GM18951 (cell line): Measurements from ENCODE around the gene ATP6V1B1.

Experiments used
- POLR2A ChIP-seq: IDR thresholded peaks from 4 replicates; pipeline ENCODE4 v1.6.1; 2011; ENCODE audit warnings: mild to moderate bottlenecking; ENCODE audit not compliant: insufficient read length, insufficient read depth; ENCODE audit errors: extremely low read depth
- in situ Hi-C: fragments of 300-500 bp; cut with MboI; formaldehyde crosslinking; loops from one replicate; pipeline ENCODE4 v1.12.0; 2022; ENCODE audit warnings: low sequenced_read_pairs, mixed read lengths, inconsistent platforms; ENCODE audit not compliant: unreplicated experiment

ATP6V1B1 gene

GRCh38 chr2:70964133-70964532 is 28.4 kb downstream of the ATP6V1B1 start:
- no peak for TF ChIP-seq POLR2A
- in situ Hi-C loops = loop anchor here (25.0 kb wide), 1 partner anchor 652 kb away; the partner anchor contains the start of gene FAM136A

GRCh38 chr2:70964596-70965386 is 29.1 kb downstream of the ATP6V1B1 start:
- in situ Hi-C loops = loop anchor here (25.0 kb wide), 1 partner anchor 652 kb away; the partner anchor contains the start of gene FAM136A
- TF ChIP-seq POLR2A = no peak

GRCh38 chr2:70965506-70965905 is 29.8 kb downstream of the ATP6V1B1 start:
- in situ Hi-C loops = loop anchor here (25.0 kb wide), 1 partner anchor 653 kb away; the partner anchor contains the start of gene FAM136A
- TF ChIP-seq POLR2A = no peak

- in situ Hi-C loops = loop anchor here (25.0 kb wide), 1 partner anchor 654 kb away; the partner anchor contains the start of gene FAM136A
- TF ChIP-seq POLR2A = no peak
Observed at GRCh38 chr2:70966681-70967080, 31.0 kb downstream of the ATP6V1B1 start.

GRCh38 chr2:70967189-70967588 is 31.5 kb downstream of the ATP6V1B1 start:
- in situ Hi-C loops = loop anchor here (25.0 kb wide), 1 partner anchor 655 kb away; the partner anchor contains the start of gene FAM136A
- TF ChIP-seq POLR2A = no peak

GRCh38 chr2:70974592-70974991 is 38.9 kb downstream of the ATP6V1B1 start:
- in situ Hi-C loops = loop anchor here (25.0 kb wide), 1 partner anchor 662 kb away; the partner anchor contains the start of gene FAM136A
- TF ChIP-seq POLR2A = no peak

GRCh38 chr2:70975237-70975636 is 39.5 kb downstream of the ATP6V1B1 start:
- in situ Hi-C loops = no loop called here
- no peak for TF ChIP-seq POLR2A

GRCh38 chr2:70977605-70978205 is 42.0 kb downstream of the ATP6V1B1 start:
- TF ChIP-seq POLR2A = no peak
- in situ Hi-C loops = no loop called here

- TF ChIP-seq POLR2A = no peak
- in situ Hi-C loops = no loop called here
Observed at GRCh38 chr2:70978341-70979179, 42.9 kb downstream of the ATP6V1B1 start, which contains the start of gene ANKRD53. TSS of gene ANKRD53 (plus strand) at chr2:70978630. CDS start at chr2:70978646, 16 bp downstream.

GRCh38 chr2:70979180-70979488 is 43.4 kb downstream of the ATP6V1B1 start:
- no peak for TF ChIP-seq POLR2A
- in situ Hi-C loops = no loop called here

- no peak for TF ChIP-seq POLR2A
- in situ Hi-C loops = no loop called here
Observed at GRCh38 chr2:70979626-70980025, 43.9 kb downstream of the ATP6V1B1 start.

GRCh38 chr2:70981421-70981820 is 45.7 kb downstream of the ATP6V1B1 start:
- in situ Hi-C loops = no loop called here
- TF ChIP-seq POLR2A = no peak
